Peyer's patch (tissue), 4 donors: Measurements from ENCODE around the gene NAXE. TPM values are rescaled to one million over a fixed set of nuclear protein-coding genes. Genes with fewer than 3 reads are reported as not detected.

Experiments used
- DNase-seq, 3 donors: peaks; one replicate each; pipeline ENCODE4 v3.0.0-alpha.2; 2017 to 2019
- H3K27ac ChIP-seq, 4 donors: fragments of 200-600 bp; sonication (generic); one replicate each; pipeline ENCODE4 v1.5.1; 2016 to 2019
- H3K27me3 ChIP-seq, 2 donors: fragments of 200-600 bp; sonication (generic); one replicate each; pipeline ENCODE4 v1.5.1; 2019
- H3K36me3 ChIP-seq, 3 donors: fragments of 200-600 bp; sonication (generic); one replicate each; pipeline ENCODE4 v1.5.1; 2016 to 2019
- H3K4me1 ChIP-seq, 4 donors: fragments of 200-600 bp; sonication (generic); one replicate each; pipeline ENCODE4 v1.5.1; 2016 to 2019
- H3K4me3 ChIP-seq, 4 donors: fragments of 200-600 bp; sonication (generic); 1 replicate in 3 of 4; 2 replicates in 1 of 4; pipeline ENCODE4 v1.5.1; 2016 to 2019; ENCODE audit warnings: mild to moderate bottlenecking in 1 of 4
- H3K9me3 ChIP-seq, 4 donors: fragments of 200-600 bp; sonication (generic); one replicate each; pipeline ENCODE4 v1.5.1; 2016 to 2019; ENCODE audit warnings: mild to moderate bottlenecking in 1 of 4
- CTCF ChIP-seq, 6 experiments: fragments of 450-650 bp in 4 of 6; fragments of 200-600 bp in 2 of 6; sonication (generic) in 1 of 6; IDR thresholded peaks; one replicate each; pipeline ENCODE4 v1.5.1; 2017 to 2019; ENCODE audit warnings: antibody characterized with exemption in 6 of 6, mild to moderate bottlenecking in 3 of 6, moderate library complexity in 1 of 6
- POLR2A ChIP-seq, 2 donors: fragments of 450-650 bp; IDR thresholded peaks; one replicate each; pipeline ENCODE4 v1.5.1; 2017; ENCODE audit warnings: antibody characterized with exemption in 2 of 2, mild to moderate bottlenecking in 2 of 2, moderate library complexity in 2 of 2
- total RNA-seq, 4 donors: library from RNA; depleted of rRNA; stranded (reverse); fragments of >200 nt; gene quantifications; one replicate each; pipeline ENCODE4 v1.1.0, GENCODE V29; 2016

The NAXE gene
- total RNA-seq, 4 donors from 2014 or later: 38.0 to 96.5 (median 73.1) TPM

- no peaks in the 10 kb centered on the region for H3K9me3 ChIP-seq
- TF ChIP-seq POLR2A (IDR thresholded peaks at IDR 0.05) (no peak), CTCF (IDR thresholded peaks at IDR 0.05) (no peak)
- peaks cover 5 to 22% (median 9%) of the 10 kb centered on the region in 4 donors for H3K4me1 ChIP-seq
- H3K36me3 ChIP-seq: no peaks in the 10 kb centered on the region
- no peak overlapping the region for H3K4me3 ChIP-seq
- no peak for DNase-seq
- peaks cover 0 to 12% of the 10 kb centered on the region in 2 donors for H3K27me3 ChIP-seq
- no peak overlapping the region for H3K27ac ChIP-seq
Measured at GRCh38 chr1:156619582-156619955, 28.0 kb downstream of the NAXE start.

- Histone ChIP-seq H3K27ac (no peak overlapping the region), H3K9me3 (no peaks in the 10 kb centered on the region), H3K36me3 (no peaks in the 10 kb centered on the region), H3K4me1 (peaks cover 14 to 24% (median 20%) of the 10 kb centered on the region in 4 donors), H3K27me3 (peaks cover 0 to 21% of the 10 kb centered on the region in 2 donors), H3K4me3 (no peak overlapping the region)
- TF ChIP-seq POLR2A (IDR thresholded peaks at IDR 0.05) (no peak), CTCF (IDR thresholded peaks at IDR 0.05) (no peak)
- no peak for DNase-seq
Measured at GRCh38 chr1:156622581-156623297, 31.2 kb downstream of the NAXE start.

- Histone ChIP-seq H3K27me3 (peaks cover 0 to 21% of the 10 kb centered on the region in 2 donors), H3K36me3 (no peaks in the 10 kb centered on the region), H3K27ac (peak overlapping the region in 2 of 4 donors; percentile 36 to 61), H3K4me1 (peaks cover 14 to 24% (median 20%) of the 10 kb centered on the region in 4 donors), H3K9me3 (no peaks in the 10 kb centered on the region), H3K4me3 (peak overlapping the region; percentile 25 to 55 (median 47))
- peak in 2 of 3 donors; percentile 72 to 73 for DNase-seq
- TF ChIP-seq CTCF (IDR thresholded peaks at IDR 0.05) (peak in 4 of 6 experiments; percentile 18 to 34 (median 24)), POLR2A (IDR thresholded peaks at IDR 0.05) (no peak)
Measured at GRCh38 chr1:156623946-156624813, 32.6 kb downstream of the NAXE start.

- Histone ChIP-seq H3K36me3 (no peaks in the 10 kb centered on the region), H3K27me3 (peaks cover 0 to 21% of the 10 kb centered on the region in 2 donors), H3K27ac (peak overlapping the region in 2 of 4 donors; percentile 36 to 61), H3K4me3 (peak overlapping the region; percentile 25 to 55 (median 47)), H3K9me3 (no peaks in the 10 kb centered on the region), H3K4me1 (peaks cover 14 to 24% (median 20%) of the 10 kb centered on the region in 4 donors)
- no peak for DNase-seq
- TF ChIP-seq CTCF (IDR thresholded peaks at IDR 0.05) (no peak), POLR2A (IDR thresholded peaks at IDR 0.05) (no peak)
Measured at GRCh38 chr1:156624814-156625435, 33.3 kb downstream of the NAXE start.

GRCh38 chr1:156625436-156626078, 34.0 kb downstream of the NAXE start:
- H3K27ac ChIP-seq: peak overlapping the region in 2 of 4 donors; percentile 9 to 36
- no peaks in the 10 kb centered on the region for H3K9me3 ChIP-seq
- peak overlapping the region; percentile 25 to 55 (median 47) for H3K4me3 ChIP-seq
- peaks cover 14 to 24% (median 20%) of the 10 kb centered on the region in 4 donors for H3K4me1 ChIP-seq
- H3K36me3 ChIP-seq: no peaks in the 10 kb centered on the region
- peak; percentile 51 to 80 (median 80) for DNase-seq
- peaks cover 0 to 21% of the 10 kb centered on the region in 2 donors for H3K27me3 ChIP-seq
- TF ChIP-seq POLR2A (IDR thresholded peaks at IDR 0.05): no peak
- TF ChIP-seq CTCF (IDR thresholded peaks at IDR 0.05): peak; percentile 66 to 80 (median 74)
